ENCODE results near the gene MORF4L1.
"Not testable (repeated sequence)": the region's sequence is repeated elsewhere in the genome, so short reads cannot be mapped to it uniquely, and the experiment has no call there.

DNA sequence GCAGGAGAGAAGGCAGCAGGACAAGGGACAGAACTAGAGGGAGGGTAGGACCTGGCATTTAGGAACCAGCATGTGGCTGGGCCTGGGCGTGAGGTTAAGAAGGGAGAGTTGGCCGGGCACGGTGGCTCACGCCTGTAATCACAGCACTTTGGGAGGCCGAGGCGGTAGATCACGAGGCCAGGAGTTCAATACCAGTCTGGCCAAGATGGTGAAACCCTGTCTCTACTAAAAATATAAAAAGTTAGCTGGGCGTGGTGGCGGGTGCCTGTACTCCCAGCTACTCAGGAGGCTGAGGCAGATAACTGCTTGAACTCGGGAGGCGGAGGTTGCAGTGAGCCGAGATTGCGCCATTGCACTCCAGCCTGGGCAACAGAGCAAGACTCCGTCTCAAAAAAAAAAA lies 55.5 kb downstream of the MORF4L1 start:
- TF ChIP-seq POLR2A, POLR2AphosphoS5 (IDR thresholded peaks at IDR 0.05): not testable (repeated sequence)
- TF ChIP-seq, protein P1, sequence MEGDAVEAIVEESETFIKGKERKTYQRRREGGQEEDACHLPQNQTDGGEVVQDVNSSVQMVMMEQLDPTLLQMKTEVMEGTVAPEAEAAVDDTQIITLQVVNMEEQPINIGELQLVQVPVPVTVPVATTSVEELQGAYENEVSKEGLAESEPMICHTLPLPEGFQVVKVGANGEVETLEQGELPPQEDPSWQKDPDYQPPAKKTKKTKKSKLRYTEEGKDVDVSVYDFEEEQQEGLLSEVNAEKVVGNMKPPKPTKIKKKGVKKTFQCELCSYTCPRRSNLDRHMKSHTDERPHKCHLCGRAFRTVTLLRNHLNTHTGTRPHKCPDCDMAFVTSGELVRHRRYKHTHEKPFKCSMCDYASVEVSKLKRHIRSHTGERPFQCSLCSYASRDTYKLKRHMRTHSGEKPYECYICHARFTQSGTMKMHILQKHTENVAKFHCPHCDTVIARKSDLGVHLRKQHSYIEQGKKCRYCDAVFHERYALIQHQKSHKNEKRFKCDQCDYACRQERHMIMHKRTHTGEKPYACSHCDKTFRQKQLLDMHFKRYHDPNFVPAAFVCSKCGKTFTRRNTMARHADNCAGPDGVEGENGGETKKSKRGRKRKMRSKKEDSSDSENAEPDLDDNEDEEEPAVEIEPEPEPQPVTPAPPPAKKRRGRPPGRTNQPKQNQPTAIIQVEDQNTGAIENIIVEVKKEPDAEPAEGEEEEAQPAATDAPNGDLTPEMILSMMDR (IDR thresholded peaks at IDR 0.05) = not testable (repeated sequence)

Data from stomach (tissue), 4 donors.